PC-3 (cell line): ENCODE results near the gene MCRIP1.
"Not testable (repeated sequence)": the region's sequence is repeated elsewhere in the genome, so short reads cannot be mapped to it uniquely, and the experiment has no call there.

ENCODE experiments used
- CTCF ChIP-seq: fragments of 300-600 bp; sonication (generic); conservative IDR thresholded peaks from 2 replicates; pipeline ENCODE4 v1.5.1; 2017; ENCODE audit warnings: antibody characterized with exemption, low read depth, mild to moderate bottlenecking, low read length
- EZH2 ChIP-seq: fragments of 300-600 bp; sonication (generic); IDR thresholded peaks from one replicate; pipeline ENCODE4 v1.6.1; 2017; ENCODE audit warnings: antibody characterized with exemption, mild to moderate bottlenecking, low read length; ENCODE audit not compliant: unreplicated experiment
- EZH2phosphoT487 ChIP-seq: fragments of 300-600 bp; sonication (generic); IDR thresholded peaks from 2 replicates; pipeline ENCODE4 v1.6.1; 2018; ENCODE audit warnings: mild to moderate bottlenecking, antibody characterized with exemption, low read length, borderline replicate concordance

- not testable (repeated sequence) for TF ChIP-seq CTCF, EZH2phosphoT487, EZH2
Observed at GRCh38 chr17:81840059-81840458, 7.0 kb upstream of the MCRIP1 start.
